Erythroblast (primary cell): ENCODE data around the gene PTPRN2.

Experiments
- GATA1 ChIP-seq: IDR thresholded peaks from 2 replicates; pipeline ENCODE4 v1.6.1; 2011; ENCODE audit warnings: low read depth, mild to moderate bottlenecking, control low read depth, low read length, moderate library complexity
- POLR2A ChIP-seq: IDR thresholded peaks from 2 replicates; pipeline ENCODE4 v1.6.1; 2011; ENCODE audit warnings: mild to moderate bottlenecking, low read length

DNA sequence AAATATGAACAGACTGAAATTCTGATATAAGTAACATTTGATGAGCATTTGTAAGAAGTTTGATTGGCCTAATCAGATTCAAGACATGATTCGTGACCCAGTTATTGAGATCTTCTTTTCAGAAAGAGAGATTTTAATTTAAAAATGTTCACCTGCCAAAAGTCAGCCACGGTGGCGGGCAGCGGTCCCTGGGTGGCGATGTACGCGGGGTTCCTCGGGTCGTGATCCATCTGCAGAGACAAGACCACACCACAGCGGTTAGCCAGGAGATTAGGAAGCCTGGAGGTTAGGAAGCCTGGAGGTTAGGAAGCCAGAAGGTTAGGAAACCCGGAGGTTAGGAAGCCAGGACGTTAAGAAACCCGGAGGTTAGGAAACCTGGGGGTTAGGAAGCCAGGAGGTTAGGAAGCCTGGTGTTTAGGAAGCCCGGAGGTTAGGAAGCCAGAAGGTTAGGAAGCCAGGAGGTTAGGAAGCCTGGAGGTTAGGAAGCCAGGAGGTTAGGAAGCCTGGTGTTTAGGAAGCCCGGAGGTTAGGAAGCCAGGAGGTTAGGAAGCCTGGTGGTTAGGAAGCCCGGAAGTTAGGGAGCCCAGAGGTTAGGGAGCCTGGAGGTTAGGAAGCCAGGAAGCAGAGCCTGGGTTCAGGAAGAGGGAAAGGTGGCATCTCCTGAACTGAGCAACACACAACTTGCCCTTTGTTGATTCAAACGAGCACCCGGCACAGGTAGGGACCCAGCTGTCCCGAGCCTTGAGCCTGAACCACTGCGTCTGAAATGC lies 992.4 kb downstream of the PTPRN2 start:
- TF ChIP-seq POLR2A (no peak), GATA1 (no peak)
